HepG2 (cell line): ENCODE measurements around the gene EEF1AKMT4. TPM values are rescaled to one million over a fixed set of nuclear protein-coding genes. Genes with fewer than 3 reads are reported as not detected.

Source experiments
- HNF4A ChIP-seq: sonication (generic); formaldehyde crosslinking; IDR thresholded peaks from 2 replicates; pipeline ENCODE4 v1.4.0; 2020; ENCODE audit warnings: missing genetic modification reagents
- HNRNPH1 ChIP-seq: fragments of 200-400 bp; formaldehyde crosslinking; optimal IDR thresholded peaks from 2 replicates; pipeline ENCODE3; 2017; ENCODE audit warnings: mild to moderate bottlenecking, low read depth, low read length
- IKZF4 ChIP-seq: sonication (generic); formaldehyde crosslinking; IDR thresholded peaks from 2 replicates; pipeline ENCODE4 v1.5.1; 2020; ENCODE audit warnings: borderline replicate concordance, mild to moderate bottlenecking, low read depth, missing genetic modification reagents; ENCODE audit errors: not compliant biosample characterization
- MIER3 ChIP-seq: IDR thresholded peaks from 2 replicates; pipeline ENCODE4 v1.6.1; 2016; ENCODE audit warnings: missing compliant biosample characterization, borderline replicate concordance
- SRF ChIP-seq: IDR thresholded peaks from 2 replicates; pipeline ENCODE4 v1.6.1; 2011; ENCODE audit warnings: mild to moderate bottlenecking, low read depth, low read length, moderate library complexity
- ZFP91 ChIP-seq: sonication (generic); formaldehyde crosslinking; IDR thresholded peaks from 2 replicates; pipeline ENCODE4 v1.9.0; 2022; ENCODE audit warnings: missing genetic modification reagents, mild to moderate bottlenecking, borderline replicate concordance
- ZNF549 ChIP-seq: sonication (generic); formaldehyde crosslinking; IDR thresholded peaks from 2 replicates; pipeline ENCODE4 v1.5.0; 2020; ENCODE audit warnings: missing genetic modification reagents
- ZNF609 ChIP-seq: sonication (generic); formaldehyde crosslinking; IDR thresholded peaks from 2 replicates; pipeline ENCODE4 v1.4.0; 2020; ENCODE audit warnings: mild to moderate bottlenecking, missing genetic modification reagents, borderline replicate concordance
- ZNF652 ChIP-seq: IDR thresholded peaks from 2 replicates; pipeline ENCODE4 v1.6.1; 2016; ENCODE audit warnings: low read depth, borderline replicate concordance
- polyA plus RNA-seq, 8 experiments: library from polyadenylated mRNA; depleted of rRNA in 3 of 8; stranded (reverse) in 7 of 8; unstranded in 1 of 8; fragments of >200 nt; fragmentation: Illumina TruSeq in 4 of 8; extraction: Trizol in 4 of 8; gene quantifications; 2 replicates each; pipeline versions ENCODE4 v1.2.1 to v1.2.3, GENCODE V29; 2011 to 2016; ENCODE audit warnings: low read depth in 4 of 8, missing spikeins in 1 of 8, mixed read lengths in 1 of 8; ENCODE audit not compliant: insufficient read depth in 1 of 8
- total RNA-seq, 5 experiments: library from RNA; depleted of rRNA; stranded (reverse); fragments of >200 nt; fragmentation: Illumina TruSeq; extraction: Trizol; gene quantifications; 2 replicates each; pipeline ENCODE4 v1.2.3, GENCODE V29; 2016; ENCODE audit warnings: low read depth in 1 of 5
- TF ChIP-seq, protein P1 (sequence below): sonication (generic); formaldehyde crosslinking; IDR thresholded peaks from 2 replicates; pipeline ENCODE4 v1.4.0; 2020; ENCODE audit warnings: low read depth, mild to moderate bottlenecking, missing genetic modification reagents
- TF ChIP-seq, protein P2 (sequence below), 2 experiments: sonication (generic) in 1 of 2; formaldehyde crosslinking in 1 of 2; IDR thresholded peaks; 2 replicates each; pipeline versions ENCODE4 v1.5.1 to v1.6.1; 2011 to 2020; ENCODE audit warnings: borderline replicate concordance in 1 of 2, low read depth in 1 of 2, low read length in 1 of 2, mild to moderate bottlenecking in 1 of 2, missing genetic modification reagents in 1 of 2, moderate library complexity in 1 of 2
- TF ChIP-seq, protein P3 (sequence below): sonication (generic); formaldehyde crosslinking; conservative IDR thresholded peaks from 2 replicates; pipeline ENCODE4 v1.4.0; 2020; ENCODE audit warnings: missing genetic modification reagents
- TF ChIP-seq, protein P4 (sequence below): sonication (generic); formaldehyde crosslinking; IDR thresholded peaks from 2 replicates; pipeline ENCODE4 v1.9.0; 2021; ENCODE audit warnings: missing genetic modification reagents, mild to moderate bottlenecking, borderline replicate concordance

Gene EEF1AKMT4
- total and polyA plus RNA-seq, 2 of the 13 experiments (the other 11 are each of a cell fraction or from before 2014, with no cell fraction given): 13.1 to 15.8 TPM

- TF ChIP-seq, protein P1, sequence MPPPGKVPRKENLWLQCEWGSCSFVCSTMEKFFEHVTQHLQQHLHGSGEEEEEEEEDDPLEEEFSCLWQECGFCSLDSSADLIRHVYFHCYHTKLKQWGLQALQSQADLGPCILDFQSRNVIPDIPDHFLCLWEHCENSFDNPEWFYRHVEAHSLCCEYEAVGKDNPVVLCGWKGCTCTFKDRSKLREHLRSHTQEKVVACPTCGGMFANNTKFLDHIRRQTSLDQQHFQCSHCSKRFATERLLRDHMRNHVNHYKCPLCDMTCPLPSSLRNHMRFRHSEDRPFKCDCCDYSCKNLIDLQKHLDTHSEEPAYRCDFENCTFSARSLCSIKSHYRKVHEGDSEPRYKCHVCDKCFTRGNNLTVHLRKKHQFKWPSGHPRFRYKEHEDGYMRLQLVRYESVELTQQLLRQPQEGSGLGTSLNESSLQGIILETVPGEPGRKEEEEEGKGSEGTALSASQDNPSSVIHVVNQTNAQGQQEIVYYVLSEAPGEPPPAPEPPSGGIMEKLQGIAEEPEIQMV (CRISPR knock-in tag): peak; percentile 93
- TF ChIP-seq MIER3 (CRISPR knock-in tag): peak; percentile 96; the same call in 1 of the 2 replicates
- no peak for TF ChIP-seq HNRNPH1
- no peak for TF ChIP-seq SRF
- TF ChIP-seq, protein P2, sequence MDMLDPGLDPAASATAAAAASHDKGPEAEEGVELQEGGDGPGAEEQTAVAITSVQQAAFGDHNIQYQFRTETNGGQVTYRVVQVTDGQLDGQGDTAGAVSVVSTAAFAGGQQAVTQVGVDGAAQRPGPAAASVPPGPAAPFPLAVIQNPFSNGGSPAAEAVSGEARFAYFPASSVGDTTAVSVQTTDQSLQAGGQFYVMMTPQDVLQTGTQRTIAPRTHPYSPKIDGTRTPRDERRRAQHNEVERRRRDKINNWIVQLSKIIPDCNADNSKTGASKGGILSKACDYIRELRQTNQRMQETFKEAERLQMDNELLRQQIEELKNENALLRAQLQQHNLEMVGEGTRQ (IDR thresholded peaks at IDR 0.05; ENCODE audit: low read depth, low read length): no peak
- TF ChIP-seq, protein P2 (CRISPR knock-in tag; IDR thresholded peaks at IDR 0.05; ENCODE audit: borderline replicate concordance): 0 out of 2 replicates have a peak, but pooled peaks have one; percentile 39
- no peak for TF ChIP-seq IKZF4 (CRISPR knock-in tag)
- TF ChIP-seq ZNF609 (CRISPR knock-in tag): peak; percentile 89
- TF ChIP-seq ZFP91: peak; percentile 90
- TF ChIP-seq, protein P3, sequence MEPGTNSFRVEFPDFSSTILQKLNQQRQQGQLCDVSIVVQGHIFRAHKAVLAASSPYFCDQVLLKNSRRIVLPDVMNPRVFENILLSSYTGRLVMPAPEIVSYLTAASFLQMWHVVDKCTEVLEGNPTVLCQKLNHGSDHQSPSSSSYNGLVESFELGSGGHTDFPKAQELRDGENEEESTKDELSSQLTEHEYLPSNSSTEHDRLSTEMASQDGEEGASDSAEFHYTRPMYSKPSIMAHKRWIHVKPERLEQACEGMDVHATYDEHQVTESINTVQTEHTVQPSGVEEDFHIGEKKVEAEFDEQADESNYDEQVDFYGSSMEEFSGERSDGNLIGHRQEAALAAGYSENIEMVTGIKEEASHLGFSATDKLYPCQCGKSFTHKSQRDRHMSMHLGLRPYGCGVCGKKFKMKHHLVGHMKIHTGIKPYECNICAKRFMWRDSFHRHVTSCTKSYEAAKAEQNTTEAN (CRISPR knock-in tag): peak; percentile 74; the same call in 1 of the 2 replicates
- TF ChIP-seq, protein P4, sequence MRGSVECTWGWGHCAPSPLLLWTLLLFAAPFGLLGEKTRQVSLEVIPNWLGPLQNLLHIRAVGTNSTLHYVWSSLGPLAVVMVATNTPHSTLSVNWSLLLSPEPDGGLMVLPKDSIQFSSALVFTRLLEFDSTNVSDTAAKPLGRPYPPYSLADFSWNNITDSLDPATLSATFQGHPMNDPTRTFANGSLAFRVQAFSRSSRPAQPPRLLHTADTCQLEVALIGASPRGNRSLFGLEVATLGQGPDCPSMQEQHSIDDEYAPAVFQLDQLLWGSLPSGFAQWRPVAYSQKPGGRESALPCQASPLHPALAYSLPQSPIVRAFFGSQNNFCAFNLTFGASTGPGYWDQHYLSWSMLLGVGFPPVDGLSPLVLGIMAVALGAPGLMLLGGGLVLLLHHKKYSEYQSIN (CRISPR knock-in tag): no peak
- peak; percentile 54; the same call in 1 of the 2 replicates for TF ChIP-seq ZNF652 (CRISPR knock-in tag)
- peak; percentile 85 for TF ChIP-seq HNF4A (CRISPR knock-in tag)
- TF ChIP-seq ZNF549 (CRISPR knock-in tag): peak; percentile 75; the same call in 1 of the 2 replicates
Measured at GRCh38 chr3:184241447-184242296, 7.8 kb upstream of the EEF1AKMT4 start (continued).
